IMR-90 (cell line): ENCODE measurements around the gene ABHD3. TPM values are rescaled to one million over a fixed set of nuclear protein-coding genes. Genes with fewer than 3 reads are reported as not detected.

Experiments
- ATAC-seq: fragments of 200-7000 bp; cut with Tn5 transposase; 2 replicates; pipeline ENCODE4 v1.9.1; 2020; ENCODE audit warnings: low read depth, mild to moderate bottlenecking, moderate library complexity
- BruUV-seq: library from RNA; stranded (reverse); fragments of 400-500 nt; replicated peaks from 2 replicates; lab custom pipeline; 2021; lab: Mats Ljungman, UMichigan
- CTCF ChIA-PET: fragments of 300-600 bp; formaldehyde crosslinking; extraction: SDS; loops from one replicate; lab custom pipeline; 2021; ENCODE audit warnings: antibody characterized with exemption; lab: Yijun Ruan, JAX
- POLR2A ChIA-PET: fragments of 300-600 bp; sonication (Branson Sonifier 250); formaldehyde crosslinking; loops from one replicate; lab custom pipeline; 2022; ENCODE audit warnings: antibody characterized with exemption; ENCODE audit not compliant: unreplicated experiment; lab: Charles Lee
- DNase-seq: peaks from one replicate; pipeline ENCODE4 v3.0.0; 2013
- H2AFZ ChIP-seq: replicated peaks from 2 replicates; pipeline ENCODE3; 2013; ENCODE audit warnings: low read length, mild to moderate bottlenecking; ENCODE audit not compliant: poor library complexity
- H2AK5ac ChIP-seq: 2 replicates; pipeline ENCODE4 v1.6.1; 2013; ENCODE audit warnings: low read depth, low read length, inconsistent platforms
- H2AK9ac ChIP-seq: replicated peaks from 2 replicates; pipeline ENCODE3; 2013; ENCODE audit warnings: mild to moderate bottlenecking, low read depth, low read length, moderate library complexity; ENCODE audit not compliant: poor library complexity
- H2BK120ac ChIP-seq: 2 replicates; pipeline ENCODE4 v1.6.1; 2013; ENCODE audit warnings: low read depth, low read length, inconsistent platforms
- H2BK15ac ChIP-seq: 3 replicates; pipeline ENCODE4 v1.6.1; 2013; ENCODE audit warnings: low read depth, low read length, inconsistent platforms
- H2BK20ac ChIP-seq: 2 replicates; pipeline ENCODE4 v1.6.1; 2013; ENCODE audit warnings: low read depth, mild to moderate bottlenecking, inconsistent platforms, low read length, moderate library complexity
- H2BK5ac ChIP-seq: 2 replicates; pipeline ENCODE4 v1.6.1; 2013; ENCODE audit warnings: mild to moderate bottlenecking, low read depth, low read length, inconsistent platforms; ENCODE audit not compliant: poor library complexity, severe bottlenecking
- H3K14ac ChIP-seq: replicated peaks from 2 replicates; pipeline ENCODE4 v1.6.1; 2013; ENCODE audit warnings: low read depth, low read length, inconsistent platforms
- H3K18ac ChIP-seq: 2 replicates; pipeline ENCODE4 v1.6.1; 2013; ENCODE audit warnings: low read depth, low read length, control low read depth
- H3K23ac ChIP-seq: 2 replicates; pipeline ENCODE4 v1.6.1; 2013; ENCODE audit warnings: low read depth, low read length, inconsistent platforms
- H3K27ac ChIP-seq: 2 replicates; pipeline ENCODE4 v1.5.1; 2013; ENCODE audit warnings: mild to moderate bottlenecking, control low read depth, low read length; ENCODE audit not compliant: insufficient read depth
- H3K27me3 ChIP-seq: 2 replicates; pipeline ENCODE4 v1.6.1; 2013; ENCODE audit warnings: low read length; ENCODE audit not compliant: control insufficient read depth, insufficient read depth
- H3K36me3 ChIP-seq: 2 replicates; pipeline ENCODE4 v1.6.1; 2013; ENCODE audit warnings: low read length, mixed read lengths; ENCODE audit not compliant: control insufficient read depth, insufficient read depth
- H3K4ac ChIP-seq: 2 replicates; pipeline ENCODE4 v1.6.1; 2013; ENCODE audit warnings: low read depth, low read length, inconsistent platforms
- H3K4me1 ChIP-seq: 2 replicates; pipeline ENCODE4 v1.6.1; 2013; ENCODE audit warnings: low read length, mixed read lengths; ENCODE audit not compliant: control insufficient read depth, insufficient read depth
- H3K4me2 ChIP-seq: 2 replicates; pipeline ENCODE4 v1.6.1; 2013; ENCODE audit warnings: low read depth, mild to moderate bottlenecking, control low read depth, low read length, moderate library complexity
- H3K4me3 ChIP-seq: 2 replicates; pipeline ENCODE4 v1.5.1; 2013; ENCODE audit warnings: low read depth, mild to moderate bottlenecking, control low read depth, low read length, moderate library complexity; ENCODE audit not compliant: insufficient read depth
- H3K56ac ChIP-seq: 2 replicates; pipeline ENCODE4 v1.6.1; 2013; ENCODE audit warnings: low read length, inconsistent platforms; ENCODE audit not compliant: insufficient read depth; ENCODE audit errors: extremely low read depth
- H3K79me1 ChIP-seq, 2 experiments: 2 replicates each; pipeline ENCODE4 v1.6.1; 2013; ENCODE audit warnings: low read length in 2 of 2, inconsistent platforms in 1 of 2, low read depth in 1 of 2
- H3K9ac ChIP-seq: 2 replicates; pipeline ENCODE4 v1.6.1; 2013; ENCODE audit warnings: low read depth, low read length, control low read depth
- H3K9me1 ChIP-seq: 2 replicates; pipeline ENCODE4 v1.6.1; 2013; ENCODE audit warnings: low read length, inconsistent platforms; ENCODE audit not compliant: insufficient read depth
- H3K9me3 ChIP-seq: 2 replicates; pipeline ENCODE4 v1.6.1; 2013; ENCODE audit warnings: low read length; ENCODE audit not compliant: control insufficient read depth, insufficient read depth
- H4K20me1 ChIP-seq: 2 replicates; pipeline ENCODE4 v1.6.1; 2013; ENCODE audit warnings: low read length, inconsistent platforms; ENCODE audit not compliant: insufficient read depth
- H4K5ac ChIP-seq: 2 replicates; pipeline ENCODE4 v1.6.1; 2013; ENCODE audit warnings: mild to moderate bottlenecking, low read depth, low read length, control low read depth
- H4K8ac ChIP-seq, 2 experiments: 2 replicates each; pipeline ENCODE4 v1.6.1; 2013; ENCODE audit warnings: low read depth in 2 of 2, low read length in 2 of 2, control low read depth in 1 of 2, inconsistent platforms in 1 of 2
- H4K91ac ChIP-seq: 2 replicates; pipeline ENCODE4 v1.6.1; 2013; ENCODE audit warnings: low read depth, low read length, inconsistent platforms; ENCODE audit not compliant: insufficient read depth
- BHLHE40 ChIP-seq: fragments of 150-350 bp; IDR thresholded peaks from 2 replicates; pipeline ENCODE4 v1.6.1; 2016; ENCODE audit warnings: mild to moderate bottlenecking, low read depth, low read length
- CEBPB ChIP-seq: IDR thresholded peaks from 2 replicates; pipeline ENCODE4 v1.6.1; 2012; ENCODE audit warnings: low read depth, low read length, improper control_type of control experiment
- CHD1 ChIP-seq: IDR thresholded peaks from 2 replicates; pipeline ENCODE4 v1.6.1; 2012; ENCODE audit warnings: low read depth, low read length, improper control_type of control experiment
- FOS ChIP-seq: fragments of 150-350 bp; IDR thresholded peaks from 2 replicates; pipeline ENCODE4 v1.6.1; 2016; ENCODE audit warnings: low read depth, low read length
- MAFK ChIP-seq: IDR thresholded peaks from 2 replicates; pipeline ENCODE4 v1.6.1; 2012; ENCODE audit warnings: low read depth, low read length, improper control_type of control experiment
- MAZ ChIP-seq: IDR thresholded peaks from 2 replicates; pipeline ENCODE4 v1.6.1; 2012; ENCODE audit warnings: low read depth, mild to moderate bottlenecking, low read length, improper control_type of control experiment, moderate library complexity, borderline replicate concordance
- MXI1 ChIP-seq: IDR thresholded peaks from 2 replicates; pipeline ENCODE4 v1.6.1; 2012; ENCODE audit warnings: low read depth, mild to moderate bottlenecking, low read length, moderate library complexity, borderline replicate concordance
- NFE2L2 ChIP-seq: fragments of 150-350 bp; IDR thresholded peaks from 2 replicates; pipeline ENCODE4 v1.6.1; 2016; ENCODE audit warnings: low read depth, mild to moderate bottlenecking, low read length
- POLR2A ChIP-seq: IDR thresholded peaks from 2 replicates; pipeline ENCODE4 v1.6.1; 2012; ENCODE audit warnings: mild to moderate bottlenecking, low read depth, low read length
- RAD21 ChIP-seq: IDR thresholded peaks from 2 replicates; pipeline ENCODE4 v1.6.1; 2012; ENCODE audit warnings: low read length, improper control_type of control experiment
- RCOR1 ChIP-seq: IDR thresholded peaks from 2 replicates; pipeline ENCODE4 v1.6.1; 2012; ENCODE audit warnings: mild to moderate bottlenecking, low read length, improper control_type of control experiment; ENCODE audit not compliant: insufficient replicate concordance
- RFX5 ChIP-seq: IDR thresholded peaks from 2 replicates; pipeline ENCODE4 v1.8.0; 2012; ENCODE audit warnings: low read depth, mild to moderate bottlenecking, low read length, moderate library complexity
- SMC3 ChIP-seq: fragments of 150-350 bp; IDR thresholded peaks from 2 replicates; pipeline ENCODE4 v1.6.1; 2016; ENCODE audit warnings: low read depth, mild to moderate bottlenecking, antibody characterized with exemption, low read length, moderate library complexity
- WGBS, 2 experiments: methylation state at CpG; one replicate each; pipeline versions ENCODE4 v1.1.5 to v1.1.7; 2013; ENCODE audit warnings: missing lambda C conversion rate in 2 of 2; ENCODE audit not compliant: insufficient read length in 1 of 2; ENCODE audit errors: extremely low coverage in 2 of 2; 5-methylcytosine and 5-hydroxymethylcytosine counted together
- dilution Hi-C: fragments of 300-500 bp; cut with HindIII; formaldehyde crosslinking; loops from one replicate; pipeline ENCODE4 v1.14.3; 2018; ENCODE audit warnings: low sequenced_read_pairs; ENCODE audit not compliant: unreplicated experiment
- in situ Hi-C: fragments of 300-500 bp; cut with MboI; formaldehyde crosslinking; loops from 3 replicates; pipeline ENCODE4 v1.14.3; 2019; ENCODE audit warnings: low sequenced_read_pairs, inconsistent platforms, mixed read lengths
- intact Hi-C: fragments of 100-400 bp; cut with micrococcal nuclease; formaldehyde crosslinking; loops from 2 replicates; pipeline ENCODE4 v1.10.0; 2022
- polyA plus RNA-seq, 3 experiments: library from polyadenylated mRNA; depleted of rRNA; stranded (reverse); fragments of >200 nt; gene quantifications; 2 replicates each; pipeline ENCODE4 v1.2.3, GENCODE V29; 2012; ENCODE audit warnings: low replicate concordance in 1 of 3
- total RNA-seq: library from RNA; depleted of rRNA; stranded (reverse); fragments of >200 nt; gene quantifications from 2 replicates; pipeline ENCODE4 v1.2.3, GENCODE V29; 2012
- TF ChIP-seq, protein P1 (sequence below): fragments of 150-350 bp; IDR thresholded peaks from 2 replicates; pipeline ENCODE4 v1.6.1; 2016; ENCODE audit warnings: low read depth, mild to moderate bottlenecking, low read length, moderate library complexity, borderline replicate concordance
- TF ChIP-seq, protein P2 (sequence below): fragments of 150-350 bp; IDR thresholded peaks from 2 replicates; pipeline ENCODE4 v1.6.1; 2017; ENCODE audit warnings: mild to moderate bottlenecking, antibody characterized with exemption, low read length, low read depth
- TF ChIP-seq, protein P3 (sequence below): conservative IDR thresholded peaks from 2 replicates; pipeline ENCODE4 v1.5.1; 2012; ENCODE audit warnings: mild to moderate bottlenecking, low read depth, low read length, improper control_type of control experiment

ABHD3 gene
- total and polyA plus RNA-seq, 2 of the 4 experiments (the other 2 are of a cell fraction): 4.5 to 5.5 TPM

- Histone ChIP-seq H3K4ac (no peak overlapping the region), H3K9me3 (no peaks in the 10 kb centered on the region), H3K9ac (no peak overlapping the region), H3K14ac (no peak overlapping the region), H3K36me3 (no peaks in the 10 kb centered on the region), H2BK20ac (no peak overlapping the region), H4K8ac (no peak overlapping the region), H2AFZ (no peak overlapping the region), H3K23ac (no peak overlapping the region), H2BK120ac (no peak overlapping the region), H3K4me2 (no peak overlapping the region), H4K5ac (no peak overlapping the region), H2AK9ac (no peak overlapping the region), H2BK5ac (no peak overlapping the region), H3K79me1 (no peaks in the 10 kb centered on the region), H3K27me3 (no peaks in the 10 kb centered on the region), H2BK15ac (no peak overlapping the region), H3K9me1 (no peaks in the 10 kb centered on the region), H4K20me1 (no peaks in the 10 kb centered on the region), H3K18ac (no peak overlapping the region), H3K27ac (no peak overlapping the region), H2AK5ac (no peak overlapping the region), H3K4me3 (no peak overlapping the region), H3K56ac (no peak overlapping the region), H4K91ac (no peak overlapping the region), H3K4me1 (peaks cover 4% of the 10 kb centered on the region; the same call in 1 of the 2 replicates)
- WGBS, 2 experiments: no CpG with 5 or more reads among the region's 5 CpGs
- no TSS peak for BruUV-seq
- ChIA-PET POLR2A (no interaction called here), CTCF (no interaction called here)
- DNase-seq: no peak
- no peak for TF ChIP-seq FOS
- TF ChIP-seq, protein P1, sequence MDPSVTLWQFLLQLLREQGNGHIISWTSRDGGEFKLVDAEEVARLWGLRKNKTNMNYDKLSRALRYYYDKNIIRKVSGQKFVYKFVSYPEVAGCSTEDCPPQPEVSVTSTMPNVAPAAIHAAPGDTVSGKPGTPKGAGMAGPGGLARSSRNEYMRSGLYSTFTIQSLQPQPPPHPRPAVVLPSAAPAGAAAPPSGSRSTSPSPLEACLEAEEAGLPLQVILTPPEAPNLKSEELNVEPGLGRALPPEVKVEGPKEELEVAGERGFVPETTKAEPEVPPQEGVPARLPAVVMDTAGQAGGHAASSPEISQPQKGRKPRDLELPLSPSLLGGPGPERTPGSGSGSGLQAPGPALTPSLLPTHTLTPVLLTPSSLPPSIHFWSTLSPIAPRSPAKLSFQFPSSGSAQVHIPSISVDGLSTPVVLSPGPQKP: no peak
- no peak for TF ChIP-seq CEBPB
- no peak for TF ChIP-seq NFE2L2
- no peak for TF ChIP-seq CHD1
- TF ChIP-seq RFX5: no peak
- no peak for TF ChIP-seq RCOR1
- no peak for TF ChIP-seq MXI1
- TF ChIP-seq, protein P2, sequence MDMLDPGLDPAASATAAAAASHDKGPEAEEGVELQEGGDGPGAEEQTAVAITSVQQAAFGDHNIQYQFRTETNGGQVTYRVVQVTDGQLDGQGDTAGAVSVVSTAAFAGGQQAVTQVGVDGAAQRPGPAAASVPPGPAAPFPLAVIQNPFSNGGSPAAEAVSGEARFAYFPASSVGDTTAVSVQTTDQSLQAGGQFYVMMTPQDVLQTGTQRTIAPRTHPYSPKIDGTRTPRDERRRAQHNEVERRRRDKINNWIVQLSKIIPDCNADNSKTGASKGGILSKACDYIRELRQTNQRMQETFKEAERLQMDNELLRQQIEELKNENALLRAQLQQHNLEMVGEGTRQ: no peak
- TF ChIP-seq, protein P3, sequence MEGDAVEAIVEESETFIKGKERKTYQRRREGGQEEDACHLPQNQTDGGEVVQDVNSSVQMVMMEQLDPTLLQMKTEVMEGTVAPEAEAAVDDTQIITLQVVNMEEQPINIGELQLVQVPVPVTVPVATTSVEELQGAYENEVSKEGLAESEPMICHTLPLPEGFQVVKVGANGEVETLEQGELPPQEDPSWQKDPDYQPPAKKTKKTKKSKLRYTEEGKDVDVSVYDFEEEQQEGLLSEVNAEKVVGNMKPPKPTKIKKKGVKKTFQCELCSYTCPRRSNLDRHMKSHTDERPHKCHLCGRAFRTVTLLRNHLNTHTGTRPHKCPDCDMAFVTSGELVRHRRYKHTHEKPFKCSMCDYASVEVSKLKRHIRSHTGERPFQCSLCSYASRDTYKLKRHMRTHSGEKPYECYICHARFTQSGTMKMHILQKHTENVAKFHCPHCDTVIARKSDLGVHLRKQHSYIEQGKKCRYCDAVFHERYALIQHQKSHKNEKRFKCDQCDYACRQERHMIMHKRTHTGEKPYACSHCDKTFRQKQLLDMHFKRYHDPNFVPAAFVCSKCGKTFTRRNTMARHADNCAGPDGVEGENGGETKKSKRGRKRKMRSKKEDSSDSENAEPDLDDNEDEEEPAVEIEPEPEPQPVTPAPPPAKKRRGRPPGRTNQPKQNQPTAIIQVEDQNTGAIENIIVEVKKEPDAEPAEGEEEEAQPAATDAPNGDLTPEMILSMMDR: no peak
- no peak for TF ChIP-seq POLR2A
- no peak for TF ChIP-seq MAZ
- no peak for TF ChIP-seq SMC3
- no peak for TF ChIP-seq MAFK
- TF ChIP-seq RAD21: no peak
- no peak for TF ChIP-seq BHLHE40
- dilution Hi-C loops (no loop called here), in situ Hi-C loops (no loop called here), intact Hi-C loops (no loop called here)
- ATAC-seq: no peak
These were observed 28.4 kb upstream of the ABHD3 start for GRCh38 chr18:21733011-21733410.
